Ishikawa (cell line): ENCODE data around the gene BPIFB1.

Experiments
- CEBPB ChIP-seq: IDR thresholded peaks from 2 replicates; pipeline ENCODE4 v1.6.1; 2012
- EP300 ChIP-seq: IDR thresholded peaks from 2 replicates; pipeline ENCODE4 v1.6.1; 2012; ENCODE audit warnings: borderline replicate concordance
- RAD21 ChIP-seq: IDR thresholded peaks from 2 replicates; pipeline ENCODE4 v1.6.1; 2012; ENCODE audit warnings: low read depth
- REST ChIP-seq: IDR thresholded peaks from 2 replicates; pipeline ENCODE4 v1.6.1; 2012; ENCODE audit warnings: low read depth, mild to moderate bottlenecking
- TAF1 ChIP-seq: IDR thresholded peaks from 2 replicates; pipeline ENCODE4 v1.6.1; 2012; ENCODE audit warnings: low read depth, mild to moderate bottlenecking
- TCF12 ChIP-seq: IDR thresholded peaks from 2 replicates; pipeline ENCODE4 v1.6.1; 2012; ENCODE audit warnings: low read depth
- ZBTB7A ChIP-seq: IDR thresholded peaks from 2 replicates; pipeline ENCODE4 v1.6.1; 2012; ENCODE audit warnings: low read depth

GRCh38 chr20:33311996-33312395, 29.0 kb downstream of the BPIFB1 start:
- TF ChIP-seq TAF1 (no peak), RAD21 (no peak), ZBTB7A (no peak), TCF12 (no peak), REST (no peak), CEBPB (no peak), EP300 (no peak)
